Sigmoid colon (tissue), 7 donors: ENCODE results near the gene PCBP3. TPM values are rescaled to one million over a fixed set of nuclear protein-coding genes. Genes with fewer than 3 reads are reported as not detected.

Source experiments
- DNase-seq: peaks from one replicate; pipeline ENCODE4 v3.0.0-alpha.2; 2019
- H3K27ac ChIP-seq, 4 donors: fragments of 200-600 bp; sonication (generic); one replicate each; pipeline ENCODE4 v1.5.1; 2016 to 2019; ENCODE audit warnings: mild to moderate bottlenecking in 1 of 4
- H3K27me3 ChIP-seq, 3 donors: fragments of 200-600 bp; sonication (generic); one replicate each; pipeline ENCODE4 v1.5.1; 2019; ENCODE audit warnings: mild to moderate bottlenecking in 1 of 3
- H3K36me3 ChIP-seq, 4 donors: fragments of 200-600 bp; sonication (generic); one replicate each; pipeline ENCODE4 v1.5.1; 2016 to 2019
- H3K4me1 ChIP-seq, 4 donors: fragments of 200-600 bp; sonication (generic); one replicate each; pipeline ENCODE4 v1.5.1; 2017 to 2019
- H3K4me3 ChIP-seq, 4 donors: fragments of 200-600 bp; sonication (generic); one replicate each; pipeline ENCODE4 v1.5.1; 2017 to 2019; ENCODE audit warnings: mild to moderate bottlenecking in 2 of 4, moderate library complexity in 1 of 4
- H3K9me3 ChIP-seq, 4 donors: fragments of 200-600 bp in 3 of 4; sonication (generic) in 3 of 4; one replicate each; pipeline versions ENCODE4 v1.5.1 to v1.6.1; 2013 to 2019
- EP300 ChIP-seq, 4 donors: sonication (generic); formaldehyde crosslinking; IDR thresholded peaks; one replicate each; pipeline ENCODE4 v1.6.1; 2017; ENCODE audit warnings: antibody characterized with exemption in 4 of 4
- POLR2A ChIP-seq, 2 donors: fragments of 450-650 bp; IDR thresholded peaks; one replicate each; pipeline ENCODE4 v1.6.1; 2016; ENCODE audit warnings: antibody characterized with exemption in 2 of 2, mild to moderate bottlenecking in 2 of 2, moderate library complexity in 2 of 2
- POLR2AphosphoS5 ChIP-seq, 4 donors: sonication (generic); formaldehyde crosslinking; IDR thresholded peaks; one replicate each; pipeline ENCODE4 v1.6.1; 2017; ENCODE audit warnings: antibody characterized with exemption in 4 of 4
- WGBS, 2 donors: extraction: QIAGEN DNeasy Blood & Tissue Kit; methylation state at CpG; one replicate each; pipeline ENCODE4 v1.1.7; 2013; 5-methylcytosine and 5-hydroxymethylcytosine counted together
- intact Hi-C: fragments of 100-400 bp; cut with DNase I; formaldehyde crosslinking; loops from one replicate; pipeline ENCODE4 v1.15.1; 2023
- polyA plus RNA-seq, 3 donors: library from polyadenylated mRNA; stranded (reverse); fragments of 200-250 nt; gene quantifications; one replicate each; pipeline ENCODE4 v1.2.3, GENCODE V29; 2013
- total RNA-seq, 4 donors: library from RNA; depleted of rRNA; stranded (reverse); fragments of >200 nt; gene quantifications; one replicate each; pipeline ENCODE4 v1.1.0, GENCODE V29; 2016
- TF ChIP-seq, protein P1 (sequence below), 4 experiments: fragments of 450-650 bp in 3 of 4; fragments of 200-600 bp in 1 of 4; IDR thresholded peaks; one replicate each; pipeline ENCODE4 v1.5.1; 2016 to 2019; ENCODE audit warnings: antibody characterized with exemption in 4 of 4, mild to moderate bottlenecking in 3 of 4, moderate library complexity in 2 of 4
- donor health status: healthy with polysubstance abuse.
- donor health status: Bipolar disorder and iron deficiency.
- donor health status: healthy.

The PCBP3 gene
- total and polyA plus RNA-seq, 7 donors: 1.2 to 21.3 (median 8.2) TPM

DNA sequence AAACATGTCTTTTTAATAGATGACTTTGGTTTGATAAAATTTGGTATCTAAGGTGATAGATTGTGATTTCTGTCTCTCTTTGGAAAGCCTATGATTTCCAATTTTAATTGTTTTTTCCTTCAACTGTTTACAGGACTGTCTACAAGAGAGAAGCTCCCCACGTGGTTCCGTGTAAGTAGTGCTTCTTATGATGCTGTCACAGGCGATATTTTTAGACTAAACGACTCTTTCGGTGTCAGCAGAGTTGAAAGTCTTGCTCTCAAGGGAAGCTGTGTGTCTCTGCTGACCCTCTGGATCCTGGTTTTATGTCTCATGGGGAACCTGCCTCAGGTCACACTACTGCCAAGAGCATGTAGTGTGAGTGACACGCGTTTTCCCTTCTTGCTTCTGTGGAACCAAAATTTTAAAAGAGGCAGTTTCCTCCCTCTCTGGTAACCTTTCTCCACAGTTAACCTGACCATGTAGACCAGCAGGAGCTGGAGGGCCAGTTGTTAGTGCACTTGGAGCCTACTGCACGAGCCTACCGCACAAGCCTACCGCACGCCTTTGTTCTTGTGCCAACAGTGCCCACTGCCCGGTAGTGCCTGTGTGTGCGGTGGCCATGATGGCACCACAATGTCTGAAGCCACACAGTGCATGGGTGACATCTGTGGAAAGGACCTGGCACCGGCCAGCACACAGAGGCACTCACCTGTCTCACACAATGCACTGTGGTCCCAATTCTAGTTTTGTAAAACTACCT is 91.9 kb downstream of the PCBP3 start:
- no peaks in the 10 kb centered on the region for H3K27me3 ChIP-seq
- TF ChIP-seq, protein P1, sequence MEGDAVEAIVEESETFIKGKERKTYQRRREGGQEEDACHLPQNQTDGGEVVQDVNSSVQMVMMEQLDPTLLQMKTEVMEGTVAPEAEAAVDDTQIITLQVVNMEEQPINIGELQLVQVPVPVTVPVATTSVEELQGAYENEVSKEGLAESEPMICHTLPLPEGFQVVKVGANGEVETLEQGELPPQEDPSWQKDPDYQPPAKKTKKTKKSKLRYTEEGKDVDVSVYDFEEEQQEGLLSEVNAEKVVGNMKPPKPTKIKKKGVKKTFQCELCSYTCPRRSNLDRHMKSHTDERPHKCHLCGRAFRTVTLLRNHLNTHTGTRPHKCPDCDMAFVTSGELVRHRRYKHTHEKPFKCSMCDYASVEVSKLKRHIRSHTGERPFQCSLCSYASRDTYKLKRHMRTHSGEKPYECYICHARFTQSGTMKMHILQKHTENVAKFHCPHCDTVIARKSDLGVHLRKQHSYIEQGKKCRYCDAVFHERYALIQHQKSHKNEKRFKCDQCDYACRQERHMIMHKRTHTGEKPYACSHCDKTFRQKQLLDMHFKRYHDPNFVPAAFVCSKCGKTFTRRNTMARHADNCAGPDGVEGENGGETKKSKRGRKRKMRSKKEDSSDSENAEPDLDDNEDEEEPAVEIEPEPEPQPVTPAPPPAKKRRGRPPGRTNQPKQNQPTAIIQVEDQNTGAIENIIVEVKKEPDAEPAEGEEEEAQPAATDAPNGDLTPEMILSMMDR (IDR thresholded peaks at IDR 0.05): no peak
- TF ChIP-seq EP300 (IDR thresholded peaks at IDR 0.05): no peak
- TF ChIP-seq POLR2A (IDR thresholded peaks at IDR 0.05): no peak
- TF ChIP-seq POLR2AphosphoS5 (IDR thresholded peaks at IDR 0.05): no peak
- no peak overlapping the region for H3K27ac ChIP-seq
- 88 to 89% methylated on average over 14 of the region's 14 CpGs for WGBS, 2 donors
- H3K4me1 ChIP-seq: no peaks in the 10 kb centered on the region
- H3K4me3 ChIP-seq: no peak overlapping the region
- intact Hi-C loops: no loop called here
- DNase-seq: no peak
- no peaks in the 10 kb centered on the region for H3K36me3 ChIP-seq
- no peaks in the 10 kb centered on the region for H3K9me3 ChIP-seq

DNA sequence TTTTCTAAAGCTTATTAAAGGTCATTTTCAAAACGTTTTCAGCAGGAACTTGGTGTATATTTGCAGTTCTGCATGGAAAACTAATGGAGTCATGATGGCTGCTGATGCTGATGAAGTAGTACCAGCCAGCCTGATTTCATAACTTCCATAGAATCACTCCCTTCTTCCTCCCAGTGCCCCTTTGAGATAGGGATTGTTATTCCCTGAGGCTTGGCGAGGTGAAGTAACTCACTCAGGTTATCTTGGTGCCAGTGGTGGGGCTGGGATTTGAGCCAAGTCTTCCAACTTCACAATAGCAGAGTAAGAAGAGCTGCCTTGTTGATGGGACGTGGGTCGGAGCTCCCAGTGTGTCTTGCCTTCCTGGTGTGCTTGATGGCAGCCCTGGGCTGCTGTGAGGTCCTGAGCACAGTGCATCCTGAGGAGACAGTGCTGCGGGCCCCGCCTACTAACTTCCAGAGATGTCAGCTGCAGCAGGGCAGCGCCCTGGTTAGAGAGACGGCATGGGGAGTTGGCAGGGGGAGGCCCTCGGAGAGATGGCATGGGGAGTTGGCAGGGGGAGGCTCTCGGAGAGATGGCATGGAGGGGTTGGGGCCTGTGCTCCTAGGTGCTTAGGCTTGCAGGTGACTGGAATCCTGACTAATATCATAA is 92.6 kb downstream of the PCBP3 start:
- H3K36me3 ChIP-seq: no peaks in the 10 kb centered on the region
- no peak overlapping the region for H3K27ac ChIP-seq
- no peaks in the 10 kb centered on the region for H3K27me3 ChIP-seq
- TF ChIP-seq POLR2AphosphoS5 (IDR thresholded peaks at IDR 0.05) (no peak), EP300 (IDR thresholded peaks at IDR 0.05) (no peak), POLR2A (IDR thresholded peaks at IDR 0.05) (no peak)
- TF ChIP-seq, protein P1 (IDR thresholded peaks at IDR 0.05): no peak
- no peak overlapping the region for H3K4me3 ChIP-seq
- no peak for DNase-seq
- WGBS, 2 donors: 71 to 77% methylated on average over 10 of the region's 10 CpGs
- no peaks in the 10 kb centered on the region for H3K9me3 ChIP-seq
- intact Hi-C loops: no loop called here
- H3K4me1 ChIP-seq: no peaks in the 10 kb centered on the region

DNA sequence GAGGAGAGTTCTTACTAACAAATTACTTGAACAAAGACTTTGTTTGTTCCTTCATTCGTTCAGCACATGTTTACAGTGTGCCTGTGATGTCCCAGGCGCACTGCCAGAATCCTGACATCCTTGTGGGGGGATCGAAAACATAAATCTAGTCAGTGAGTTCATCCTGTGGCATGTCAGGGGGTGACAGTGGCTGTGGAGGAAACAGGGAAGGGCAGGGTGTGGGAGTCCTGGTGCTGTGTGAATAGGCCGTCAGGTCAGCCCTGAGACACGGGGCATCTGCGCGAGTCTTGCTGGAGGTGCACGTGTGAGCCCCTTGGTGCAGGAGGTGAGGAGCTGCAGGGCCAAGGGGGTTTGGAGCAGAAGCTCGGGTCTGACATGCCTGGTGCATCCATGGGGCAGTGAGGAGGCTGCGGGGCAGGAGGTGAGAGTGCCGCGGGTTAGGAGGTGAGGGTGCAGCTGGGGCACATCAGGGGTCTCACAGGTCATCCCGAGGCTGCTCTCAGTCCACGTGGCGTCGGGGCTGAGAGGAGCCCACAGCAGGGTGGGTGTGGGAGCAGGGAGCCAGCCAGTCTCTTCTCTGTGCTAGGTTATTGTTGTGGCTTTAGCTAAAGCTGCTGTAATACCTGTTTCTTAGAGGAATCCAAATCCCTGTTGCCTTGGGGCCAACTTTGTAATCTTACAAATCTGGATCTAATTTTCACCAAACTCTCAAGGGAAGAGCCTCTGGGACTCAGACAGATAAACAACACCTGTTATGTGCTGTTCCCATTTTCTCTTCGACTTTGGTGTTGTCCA is 93.4 kb downstream of the PCBP3 start:
- Histone ChIP-seq H3K27me3 (no peaks in the 10 kb centered on the region), H3K36me3 (no peaks in the 10 kb centered on the region), H3K27ac (no peak overlapping the region), H3K9me3 (no peaks in the 10 kb centered on the region), H3K4me1 (no peaks in the 10 kb centered on the region), H3K4me3 (no peak overlapping the region)
- intact Hi-C loops: no loop called here
- WGBS, 2 donors: 73% methylated on average over 17 of the region's 17 CpGs
- DNase-seq: no peak
- TF ChIP-seq POLR2AphosphoS5 (IDR thresholded peaks at IDR 0.05): no peak
- no peak for TF ChIP-seq POLR2A (IDR thresholded peaks at IDR 0.05)
- TF ChIP-seq, protein P1 (IDR thresholded peaks at IDR 0.05): no peak
- TF ChIP-seq EP300 (IDR thresholded peaks at IDR 0.05): no peak

DNA sequence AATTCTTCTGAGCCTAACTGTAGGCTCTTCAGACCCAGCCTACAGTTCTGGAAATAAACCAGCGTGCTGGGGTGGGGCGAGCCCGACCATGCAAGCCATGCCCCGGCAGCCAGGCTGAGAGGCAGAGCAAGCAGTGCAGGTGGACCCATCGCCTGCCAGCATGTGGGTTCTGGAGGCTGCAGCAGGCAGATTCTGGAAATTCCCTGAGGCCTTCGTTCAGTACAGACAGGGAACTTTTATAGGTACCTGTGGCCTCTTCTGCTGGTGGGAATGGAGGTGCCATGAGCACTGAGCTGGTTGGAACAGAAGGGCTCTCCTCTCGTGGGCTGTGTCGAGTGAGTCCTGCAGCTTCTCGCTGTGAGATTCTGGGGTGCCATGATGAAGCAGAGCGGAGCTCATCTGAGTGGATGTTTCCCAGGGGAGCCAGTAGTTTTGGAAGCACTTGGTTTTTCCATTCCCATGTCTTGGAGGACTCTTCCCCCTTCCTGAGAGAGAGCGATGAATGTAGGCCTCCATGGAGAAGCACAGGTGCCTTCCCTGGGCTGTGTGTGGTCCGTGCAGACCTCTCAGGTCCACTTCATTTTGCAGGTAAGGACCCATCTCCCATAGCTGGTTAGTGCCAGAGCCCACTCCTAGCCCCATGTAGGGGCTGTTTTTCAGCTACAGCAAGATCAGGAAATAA is 94.1 kb downstream of the PCBP3 start:
- no peak for DNase-seq

More for the DNA sequence above, 94.1 kb downstream of the PCBP3 start:
- Histone ChIP-seq H3K4me3 (no peak overlapping the region), H3K27ac (no peak overlapping the region), H3K36me3 (no peaks in the 10 kb centered on the region), H3K27me3 (no peaks in the 10 kb centered on the region), H3K9me3 (no peaks in the 10 kb centered on the region), H3K4me1 (no peaks in the 10 kb centered on the region)
- intact Hi-C loops: no loop called here
- TF ChIP-seq EP300 (IDR thresholded peaks at IDR 0.05) (no peak), POLR2A (IDR thresholded peaks at IDR 0.05) (no peak), POLR2AphosphoS5 (IDR thresholded peaks at IDR 0.05) (no peak)
- TF ChIP-seq, protein P1 (IDR thresholded peaks at IDR 0.05): no peak
- WGBS, 2 donors: 89% methylated on average over 12 of the region's 12 CpGs
